ENCODE measurements around the gene GGTLC1.
"Not testable (repeated sequence)": the region's sequence is repeated elsewhere in the genome, so short reads cannot be mapped to it uniquely, and the experiment has no call there.

DNA sequence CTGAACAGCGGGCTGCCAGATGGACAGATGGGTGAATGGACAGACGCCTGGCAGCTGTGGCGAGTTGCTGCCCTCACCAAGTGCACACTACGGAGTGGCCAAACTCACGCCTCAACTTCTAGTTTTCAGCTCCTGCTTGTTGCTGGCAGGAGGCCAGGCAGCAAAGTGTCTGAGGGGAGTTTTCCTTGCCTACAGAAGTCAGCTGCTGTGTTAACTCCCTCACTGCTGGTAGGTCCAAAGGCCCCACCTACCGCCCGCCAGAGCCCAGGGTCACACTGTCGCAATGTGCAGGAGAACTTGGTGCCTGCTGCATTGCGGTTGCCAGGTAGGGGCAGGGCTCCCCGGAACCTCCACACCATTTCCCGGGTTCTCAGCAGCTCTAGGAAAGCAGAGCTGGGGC is 7.6 kb downstream of the GGTLC1 start:
- TF ChIP-seq, protein P1, sequence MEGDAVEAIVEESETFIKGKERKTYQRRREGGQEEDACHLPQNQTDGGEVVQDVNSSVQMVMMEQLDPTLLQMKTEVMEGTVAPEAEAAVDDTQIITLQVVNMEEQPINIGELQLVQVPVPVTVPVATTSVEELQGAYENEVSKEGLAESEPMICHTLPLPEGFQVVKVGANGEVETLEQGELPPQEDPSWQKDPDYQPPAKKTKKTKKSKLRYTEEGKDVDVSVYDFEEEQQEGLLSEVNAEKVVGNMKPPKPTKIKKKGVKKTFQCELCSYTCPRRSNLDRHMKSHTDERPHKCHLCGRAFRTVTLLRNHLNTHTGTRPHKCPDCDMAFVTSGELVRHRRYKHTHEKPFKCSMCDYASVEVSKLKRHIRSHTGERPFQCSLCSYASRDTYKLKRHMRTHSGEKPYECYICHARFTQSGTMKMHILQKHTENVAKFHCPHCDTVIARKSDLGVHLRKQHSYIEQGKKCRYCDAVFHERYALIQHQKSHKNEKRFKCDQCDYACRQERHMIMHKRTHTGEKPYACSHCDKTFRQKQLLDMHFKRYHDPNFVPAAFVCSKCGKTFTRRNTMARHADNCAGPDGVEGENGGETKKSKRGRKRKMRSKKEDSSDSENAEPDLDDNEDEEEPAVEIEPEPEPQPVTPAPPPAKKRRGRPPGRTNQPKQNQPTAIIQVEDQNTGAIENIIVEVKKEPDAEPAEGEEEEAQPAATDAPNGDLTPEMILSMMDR (IDR thresholded peaks at IDR 0.05 in 2 of 3, conservative IDR thresholded peaks at IDR 0.05 in 1 of 3; ENCODE audit: control insufficient read depth in 2 of 3, extremely low read depth in 1 of 3, insufficient read depth in 1 of 3, low read depth in 3 of 3, low read length in 3 of 3), result not testable (repeated sequence)
- TF ChIP-seq, protein P2, sequence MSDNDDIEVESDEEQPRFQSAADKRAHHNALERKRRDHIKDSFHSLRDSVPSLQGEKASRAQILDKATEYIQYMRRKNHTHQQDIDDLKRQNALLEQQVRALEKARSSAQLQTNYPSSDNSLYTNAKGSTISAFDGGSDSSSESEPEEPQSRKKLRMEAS (IDR thresholded peaks at IDR 0.05; ENCODE audit: low read depth, low read length), result not testable (repeated sequence)
- not testable (repeated sequence) for TF ChIP-seq EZH2 (IDR thresholded peaks at IDR 0.05; ENCODE audit: borderline replicate concordance, control insufficient read depth, low read depth, low read length); KAT2A (conservative IDR thresholded peaks at IDR 0.05; ENCODE audit: control insufficient read depth, low read depth, low read length); TARDBP (IDR thresholded peaks at IDR 0.05; ENCODE audit: borderline replicate concordance)

All from GM12878 (cell line).